Measurements from ENCODE around the gene PTX4. TPM values are rescaled to one million over a fixed set of nuclear protein-coding genes. Genes with fewer than 3 reads are reported as not detected.
A peak's percentile ranks its signal among the peaks of the same experiment; 100 is the strongest.

PTX4 gene
- total RNA-seq, 1 experiment from 2014 or later, result not detected

- TF ChIP-seq CTCF (conservative IDR thresholded peaks at IDR 0.05), result no peak
- Histone ChIP-seq H4K5ac (ENCODE audit: insufficient read length, low read depth, low read length) (no peak overlapping the region), H3K9me3 (ENCODE audit: control insufficient read depth, low read depth, low read length) (no peaks in the 10 kb centered on the region), H3K14ac (ENCODE audit: insufficient read depth, low read length) (no peak overlapping the region), H3K4ac (ENCODE audit: low read depth, low read length) (no peak overlapping the region), H3K27me3 (ENCODE audit: insufficient read depth, low read length) (no peaks in the 10 kb centered on the region; the same call in 1 of the 2 replicates), H2BK5ac (ENCODE audit: insufficient read length, low read length) (no peak overlapping the region), H4K8ac (replicated peaks; ENCODE audit: insufficient read length, low read depth, low read length) (no peak overlapping the region), H3K9ac (ENCODE audit: extremely low read depth, insufficient read length, low read length) (no peak overlapping the region), H3K56ac (ENCODE audit: insufficient read length, low read depth, low read length) (no peak overlapping the region), H3K4me2 (ENCODE audit: insufficient read depth, insufficient read length, low read length) (no peak overlapping the region), H2BK12ac (ENCODE audit: insufficient read length, low read depth, low read length) (no peak overlapping the region), H3K79me1 (ENCODE audit: insufficient read depth, low read depth, low read length, poor library complexity, severe bottlenecking) (no peaks in the 10 kb centered on the region), H3K27ac (ENCODE audit: insufficient read length, low read depth, low read length) (no peak overlapping the region), H2BK20ac (ENCODE audit: low read depth, low read length, poor library complexity, severe bottlenecking) (no peak overlapping the region), H3K4me1 (ENCODE audit: insufficient read depth, low read length) (no peaks in the 10 kb centered on the region), H3K79me2 (ENCODE audit: insufficient read depth, low read length) (no peaks in the 10 kb centered on the region), H3T11ph (ENCODE audit: low read length) (no peak overlapping the region), H2AFZ (ENCODE audit: low read length) (no peak overlapping the region), H2BK120ac (ENCODE audit: low read depth, low read length, poor library complexity, severe bottlenecking) (no peak overlapping the region), H4K91ac (ENCODE audit: insufficient read length, low read depth, low read length) (no peak overlapping the region), H3K18ac (ENCODE audit: insufficient read length, low read depth, low read length) (no peak overlapping the region), H3K23me2 (ENCODE audit: insufficient read length, low read depth, low read length, poor library complexity, severe bottlenecking) (no peaks in the 10 kb centered on the region), H3K23ac (ENCODE audit: insufficient read length, low read depth, low read length) (no peak overlapping the region), H2BK15ac (ENCODE audit: low read depth, low read length) (no peak overlapping the region), H4K20me1 (ENCODE audit: control insufficient read depth, insufficient read depth, insufficient read length) (no peaks in the 10 kb centered on the region), H2AK5ac (ENCODE audit: insufficient read length, low read length) (no peak overlapping the region)
- no peak for DNase-seq
- no CpG with 5 or more reads among the region's 27 CpGs for WGBS (ENCODE audit: extremely low coverage, insufficient read length, low lambda C conversion rate)
- H3K4me1 Mint-ChIP-seq, result no peaks in the 10 kb centered on the region; a peak in 1 of 4 replicates
- H3K9me3 Mint-ChIP-seq, result no peaks in the 10 kb centered on the region
- H3K27ac Mint-ChIP-seq, result peak overlapping the region in 2 of 3 experiments; percentile 7 to 69; a peak in 1 of 7 replicates
- no peaks in the 10 kb centered on the region for H3K36me3 Mint-ChIP-seq (ENCODE audit: insufficient read depth in 1 of 3, low read depth in 3 of 3)
- no peak overlapping the region for H3K4me3 Mint-ChIP-seq
- no peaks in the 10 kb centered on the region for H3K27me3 Mint-ChIP-seq (ENCODE audit: low read depth)
Measured at GRCh38 chr16:1530349-1530882, 41.7 kb upstream of the PTX4 start.

Measured in H9 (cell line).